SH-SY5Y (cell line): ENCODE results near the gene SNPH.

Source experiments
- GATA2 ChIP-seq: IDR thresholded peaks from 2 replicates; pipeline ENCODE4 v1.6.1; 2011; ENCODE audit warnings: mild to moderate bottlenecking, low read depth, low read length
- GATA3 ChIP-seq: IDR thresholded peaks from 2 replicates; pipeline ENCODE4 v1.6.1; 2011; ENCODE audit warnings: low read depth, mild to moderate bottlenecking, low read length, moderate library complexity

DNA sequence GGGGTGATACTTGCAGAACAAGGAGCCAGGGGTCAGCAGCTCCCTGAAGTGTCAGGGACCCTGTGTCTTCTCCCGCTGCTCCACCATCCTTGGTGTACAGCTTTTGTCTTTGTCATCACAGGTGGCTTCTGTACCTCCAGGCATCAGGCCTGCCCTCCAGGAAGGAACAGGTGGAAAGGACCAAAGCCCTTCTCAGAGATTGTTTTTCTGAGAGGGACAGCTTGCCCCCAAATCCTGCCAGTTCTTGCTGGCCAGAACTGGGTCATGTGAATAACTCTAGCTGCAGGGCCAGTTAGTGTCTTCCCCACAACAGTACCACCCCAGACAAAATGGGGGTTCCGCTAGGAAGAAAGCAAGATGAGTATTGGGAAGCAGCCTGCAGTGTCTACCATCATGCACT is 31.4 kb downstream of the SNPH start:
- TF ChIP-seq GATA2: no peak
- TF ChIP-seq GATA3: no peak
